Stomach (tissue), 9 donors: Measurements from ENCODE around the gene DCANP1. TPM values are rescaled to one million over a fixed set of nuclear protein-coding genes. Genes with fewer than 3 reads are reported as not detected.
A peak's percentile ranks its signal among the peaks of the same experiment; 100 is the strongest.

Experiments used
- DNase-seq, 2 donors: peaks; one replicate each; pipeline versions ENCODE4 v3.0.0 to v3.0.0-alpha.2; 2013 to 2019
- H3K27ac ChIP-seq, 5 donors: fragments of 200-600 bp in 4 of 5; sonication (generic) in 4 of 5; one replicate each; pipeline ENCODE4 v1.5.1; 2013 to 2019; ENCODE audit warnings: mild to moderate bottlenecking in 1 of 5, moderate library complexity in 1 of 5
- H3K27me3 ChIP-seq, 3 donors: fragments of 200-600 bp; sonication (generic); one replicate each; pipeline ENCODE4 v1.5.1; 2017 to 2019; ENCODE audit warnings: mixed run types in 1 of 3
- H3K36me3 ChIP-seq, 4 donors: fragments of 200-600 bp; sonication (generic); 1 replicate in 3 of 4; 2 replicates in 1 of 4; pipeline ENCODE4 v1.5.1; 2016 to 2019
- H3K4me1 ChIP-seq, 4 donors: fragments of 200-600 bp; sonication (generic); one replicate each; pipeline ENCODE4 v1.5.1; 2016 to 2019
- H3K4me3 ChIP-seq, 4 donors: fragments of 200-600 bp; sonication (generic) in 3 of 4; one replicate each; pipeline ENCODE4 v1.5.1; 2016 to 2019; ENCODE audit warnings: mild to moderate bottlenecking in 1 of 4
- H3K9me3 ChIP-seq, 4 donors: fragments of 200-600 bp; sonication (generic); one replicate each; pipeline ENCODE4 v1.5.1; 2016 to 2019
- CTCF ChIP-seq, 7 experiments: fragments of 450-650 bp in 4 of 7; fragments of 200-600 bp in 3 of 7; sonication (generic) in 3 of 7; IDR thresholded peaks; one replicate each; pipeline ENCODE4 v1.5.1; 2016 to 2019; ENCODE audit warnings: antibody characterized with exemption in 7 of 7, control low read depth in 2 of 7, mild to moderate bottlenecking in 1 of 7
- EP300 ChIP-seq: sonication (generic); formaldehyde crosslinking; IDR thresholded peaks from one replicate; pipeline ENCODE4 v1.6.1; 2017; ENCODE audit warnings: antibody characterized with exemption
- POLR2A ChIP-seq, 4 donors: fragments of 450-650 bp; IDR thresholded peaks; one replicate each; pipeline ENCODE4 v1.6.1; 2016; ENCODE audit warnings: antibody characterized with exemption in 4 of 4, control low read depth in 2 of 4, mild to moderate bottlenecking in 1 of 4, moderate library complexity in 1 of 4
- POLR2AphosphoS5 ChIP-seq, 3 donors: sonication (generic); formaldehyde crosslinking; IDR thresholded peaks; one replicate each; pipeline ENCODE4 v1.6.1; 2016; ENCODE audit warnings: antibody characterized with exemption in 3 of 3
- WGBS, 5 donors: extraction: QIAGEN DNeasy Blood & Tissue Kit in 3 of 5; methylation state at CpG; one replicate each; pipeline versions ENCODE4 v1.1.5 to v1.1.7; 2013 to 2018; 5-methylcytosine and 5-hydroxymethylcytosine counted together
- intact Hi-C: fragments of 100-400 bp; cut with DNase I; formaldehyde crosslinking; loops from one replicate; pipeline ENCODE4 v1.15.1; 2023; ENCODE audit warnings: low total_unique reads
- polyA plus RNA-seq, 3 donors: library from polyadenylated mRNA; stranded (reverse); fragments of 200-250 nt; gene quantifications; one replicate each; pipeline ENCODE4 v1.2.3, GENCODE V29; 2013
- total RNA-seq, 5 donors: library from RNA; depleted of rRNA; stranded (reverse); fragments of >200 nt; gene quantifications; one replicate each; pipeline versions ENCODE4 v1.1.0 to v1.2.3, GENCODE V29; 2014 to 2016
- donor health status: healthy with polysubstance abuse.
- donor health status: Bipolar disorder and iron deficiency.
- donor health status: healthy.

The DCANP1 gene
- total and polyA plus RNA-seq, 8 donors: 0.55 TPM; not detected in 7

GRCh38 chr5:135449644-135450043, 2.5 kb upstream of the DCANP1 start:
- intact Hi-C loops: no loop called here
- peak in 1 of 2 donors; percentile 5 for DNase-seq
- Histone ChIP-seq H3K4me3 (no peak overlapping the region), H3K36me3 (no peaks in the 10 kb centered on the region), H3K27ac (no peak overlapping the region), H3K27me3 (peaks cover 0 to 17% (median 0%) of the 10 kb centered on the region in 3 donors), H3K4me1 (no peaks in the 10 kb centered on the region), H3K9me3 (no peaks in the 10 kb centered on the region)
- whole genome bisulfite sequencing, 5 donors: 90 to 95% (median 93%) methylated on average over 10 to 12 of the region's 12 CpGs
- TF ChIP-seq POLR2A (IDR thresholded peaks at IDR 0.05) (no peak), POLR2AphosphoS5 (IDR thresholded peaks at IDR 0.05) (no peak), CTCF (IDR thresholded peaks at IDR 0.05) (no peak), EP300 (no peak)

GRCh38 chr5:135448791-135449507, 1.8 kb upstream of the DCANP1 start:
- no peak for DNase-seq
- 84 to 91% (median 87%) methylated on average over 8 to 9 of the region's 9 CpGs for WGBS, 5 donors
- intact Hi-C loops: no loop called here
- Histone ChIP-seq H3K36me3 (no peaks in the 10 kb centered on the region), H3K27me3 (peaks cover 0 to 17% (median 0%) of the 10 kb centered on the region in 3 donors), H3K4me1 (peaks cover 0 to under 1% (median under 1%) of the 10 kb centered on the region in 4 donors), H3K27ac (no peak overlapping the region), H3K4me3 (no peak overlapping the region), H3K9me3 (no peaks in the 10 kb centered on the region)
- TF ChIP-seq CTCF (IDR thresholded peaks at IDR 0.05) (no peak), POLR2A (IDR thresholded peaks at IDR 0.05) (no peak), POLR2AphosphoS5 (IDR thresholded peaks at IDR 0.05) (no peak), EP300 (no peak)

GRCh38 chr5:135448071-135448739, 1.1 kb upstream of the DCANP1 start:
- TF ChIP-seq CTCF (IDR thresholded peaks at IDR 0.05): no peak
- no peak for TF ChIP-seq POLR2A (IDR thresholded peaks at IDR 0.05)
- no peak for TF ChIP-seq POLR2AphosphoS5 (IDR thresholded peaks at IDR 0.05)
- TF ChIP-seq EP300: no peak

GRCh38 chr5:135446615-135447014, 533 bp downstream of the DCANP1 start:
- TF ChIP-seq POLR2A (IDR thresholded peaks at IDR 0.05) (no peak), CTCF (IDR thresholded peaks at IDR 0.05) (no peak), POLR2AphosphoS5 (IDR thresholded peaks at IDR 0.05) (no peak), EP300 (no peak)
- no peak overlapping the region for H3K4me3 ChIP-seq
- peaks cover 0 to 7% (median 0%) of the 10 kb centered on the region in 3 donors for H3K27me3 ChIP-seq
- intact Hi-C loops: no loop called here
- H3K4me1 ChIP-seq: peaks cover 0 to 15% (median 8%) of the 10 kb centered on the region in 4 donors
- H3K9me3 ChIP-seq: no peaks in the 10 kb centered on the region
- WGBS, 5 donors: 68 to 94% (median 80%) methylated on average over 7 of the region's 7 CpGs
- H3K36me3 ChIP-seq: no peaks in the 10 kb centered on the region
- H3K27ac ChIP-seq: no peak overlapping the region
- no peak for DNase-seq

More at GRCh38 chr5:135448071-135448739, 1.1 kb upstream of the DCANP1 start:
- no peak overlapping the region for H3K4me3 ChIP-seq
- H3K27ac ChIP-seq: no peak overlapping the region
- no peak for DNase-seq
- H3K36me3 ChIP-seq: no peaks in the 10 kb centered on the region
- 69 to 89% (median 81%) methylated on average over 8 to 9 of the region's 9 CpGs for WGBS, 5 donors
- H3K4me1 ChIP-seq: peaks cover 0 to 8% (median 7%) of the 10 kb centered on the region in 4 donors
- peaks cover 0 to 17% (median 0%) of the 10 kb centered on the region in 3 donors for H3K27me3 ChIP-seq
- H3K9me3 ChIP-seq: no peaks in the 10 kb centered on the region
- intact Hi-C loops: no loop called here
